Mesenchymal stem cell (in vitro differentiated cells and primary cell): Measurements from ENCODE around the gene MEGF11.

Experiments used
- DNase-seq: peaks from one replicate; pipeline ENCODE4 v3.0.0-alpha.2; 2013
- H2AFZ ChIP-seq: one replicate; pipeline ENCODE4 v1.6.1; 2013; ENCODE audit warnings: low read depth, mild to moderate bottlenecking, control low read depth, inconsistent platforms, low read length, moderate library complexity
- H2AK5ac ChIP-seq: 2 replicates; pipeline ENCODE4 v1.6.1; 2013; ENCODE audit warnings: low read length, moderate library complexity, mild to moderate bottlenecking, inconsistent platforms; ENCODE audit not compliant: severe bottlenecking
- H2BK120ac ChIP-seq: one replicate; pipeline ENCODE4 v1.6.1; 2013; ENCODE audit warnings: low read depth, mild to moderate bottlenecking, inconsistent platforms, low read length, moderate library complexity
- H2BK12ac ChIP-seq, 2 experiments: one replicate each; pipeline ENCODE4 v1.6.1; 2013; ENCODE audit warnings: inconsistent platforms in 2 of 2, low read length in 2 of 2, mild to moderate bottlenecking in 2 of 2, moderate library complexity in 2 of 2, control low read depth in 1 of 2
- H2BK15ac ChIP-seq: one replicate; pipeline ENCODE4 v1.6.1; 2013; ENCODE audit warnings: mild to moderate bottlenecking, low read depth, inconsistent platforms; ENCODE audit not compliant: poor library complexity, severe bottlenecking
- H2BK5ac ChIP-seq: 2 replicates; pipeline ENCODE4 v1.6.1; 2013; ENCODE audit warnings: low read depth, mild to moderate bottlenecking, low read length, control low read depth, inconsistent platforms; ENCODE audit not compliant: poor library complexity, severe bottlenecking
- H3K14ac ChIP-seq, 2 experiments: one replicate each; pipeline ENCODE4 v1.6.1; 2013; ENCODE audit warnings: inconsistent platforms in 2 of 2, low read length in 2 of 2, control low read depth in 1 of 2, mild to moderate bottlenecking in 1 of 2, moderate library complexity in 1 of 2
- H3K18ac ChIP-seq, 2 experiments: one replicate each; pipeline ENCODE4 v1.6.1; 2013; ENCODE audit warnings: inconsistent platforms in 2 of 2, low read length in 2 of 2, control low read depth in 1 of 2, low read depth in 1 of 2, mild to moderate bottlenecking in 1 of 2
- H3K23ac ChIP-seq, 2 experiments: one replicate each; pipeline ENCODE4 v1.6.1; 2013; ENCODE audit warnings: inconsistent platforms in 2 of 2, low read length in 2 of 2, mild to moderate bottlenecking in 2 of 2, moderate library complexity in 2 of 2, control low read depth in 1 of 2
- H3K27ac ChIP-seq: 2 replicates; pipeline ENCODE4 v1.5.1; 2013; ENCODE audit warnings: mild to moderate bottlenecking, moderate library complexity, low read length, control low read depth, inconsistent platforms; ENCODE audit not compliant: poor library complexity, severe bottlenecking
- H3K27me3 ChIP-seq, 2 experiments: 2 replicates each; pipeline versions ENCODE4 v1.6.1 to v1.7.0; 2013; ENCODE audit warnings: low read length in 2 of 2, mild to moderate bottlenecking in 2 of 2, moderate library complexity in 2 of 2, control low read depth in 1 of 2, inconsistent platforms in 1 of 2; ENCODE audit not compliant: control insufficient read depth in 1 of 2, insufficient read depth in 1 of 2
- H3K36me3 ChIP-seq, 2 experiments: 2 replicates each; pipeline versions ENCODE4 v1.6.1 to v1.7.0; 2013; ENCODE audit warnings: low read length in 2 of 2, control low read depth in 1 of 2, inconsistent platforms in 1 of 2, low read depth in 1 of 2, mild to moderate bottlenecking in 1 of 2; ENCODE audit not compliant: insufficient read depth in 2 of 2, control insufficient read depth in 1 of 2
- H3K4ac ChIP-seq, 2 experiments: one replicate each; pipeline ENCODE4 v1.6.1; 2013; ENCODE audit warnings: inconsistent platforms in 2 of 2, low read length in 2 of 2, mild to moderate bottlenecking in 2 of 2, moderate library complexity in 2 of 2, control low read depth in 1 of 2, low read depth in 1 of 2
- H3K4me1 ChIP-seq: 2 replicates; pipeline ENCODE4 v1.6.1; 2013; ENCODE audit warnings: low read depth, low read length, control low read depth; ENCODE audit not compliant: control insufficient read depth, insufficient read depth
- H3K4me2 ChIP-seq: 2 replicates; pipeline ENCODE4 v1.6.1; 2013; ENCODE audit warnings: low read length, mild to moderate bottlenecking, inconsistent platforms; ENCODE audit not compliant: poor library complexity, severe bottlenecking
- H3K4me3 ChIP-seq, 2 experiments: 2 replicates each; pipeline versions ENCODE4 v1.5.1 to v1.7.0; 2013; ENCODE audit warnings: low read length in 2 of 2, mild to moderate bottlenecking in 2 of 2, control low read depth in 1 of 2, low read depth in 1 of 2; ENCODE audit not compliant: insufficient read depth in 1 of 2
- H3K79me1 ChIP-seq: replicated peaks from 2 replicates; pipeline ENCODE4 v1.6.1; 2013; ENCODE audit warnings: mild to moderate bottlenecking, control low read depth, low read length, inconsistent platforms; ENCODE audit not compliant: poor library complexity, severe bottlenecking
- H3K9ac ChIP-seq: 2 replicates; pipeline ENCODE4 v1.7.0; 2013; ENCODE audit warnings: mild to moderate bottlenecking, low read length, moderate library complexity
- H3K9me3 ChIP-seq: 2 replicates; pipeline ENCODE4 v1.7.0; 2013; ENCODE audit warnings: mild to moderate bottlenecking, low read length; ENCODE audit not compliant: control insufficient read depth
- H4K8ac ChIP-seq: one replicate; pipeline ENCODE4 v1.6.1; 2013; ENCODE audit warnings: inconsistent platforms, mild to moderate bottlenecking, low read length, moderate library complexity
- H4K91ac ChIP-seq: one replicate; pipeline ENCODE4 v1.6.1; 2013; ENCODE audit warnings: mild to moderate bottlenecking, low read length, inconsistent platforms
- WGBS: methylation state at CpG from one replicate; pipeline ENCODE4 v1.1.7; 2013; ENCODE audit warnings: mixed read lengths; 5-methylcytosine and 5-hydroxymethylcytosine counted together

MEGF11 gene

GRCh38 chr15:66184936-66185790, 68.4 kb downstream of the MEGF11 start:
- WGBS = 77% methylated on average over 6 of the region's 8 CpGs
- H3K4me3 ChIP-seq = no peak overlapping the region
- no peaks in the 10 kb centered on the region for H3K36me3 ChIP-seq

GRCh38 chr15:66184492-66184891, 69.1 kb downstream of the MEGF11 start:
- Histone ChIP-seq H3K36me3 (no peaks in the 10 kb centered on the region), H3K4me3 (no peak overlapping the region), H3K27me3 (peaks cover 70 to 95% of the 10 kb centered on the region in 2 experiments), H2AFZ (no peak overlapping the region), H4K91ac (no peak overlapping the region), H3K9me3 (no peaks in the 10 kb centered on the region), H3K27ac (no peak overlapping the region), H2BK5ac (no peak overlapping the region), H4K8ac (no peak overlapping the region), H3K18ac (no peak overlapping the region), H2BK120ac (no peak overlapping the region), H3K79me1 (no peaks in the 10 kb centered on the region), H2BK12ac (no peak overlapping the region), H3K23ac (no peak overlapping the region), H3K4me1 (peaks cover 1% of the 10 kb centered on the region), H3K4me2 (no peak overlapping the region), H3K14ac (no peak overlapping the region), H2AK5ac (no peak overlapping the region), H2BK15ac (no peak overlapping the region), H3K9ac (no peak overlapping the region), H3K4ac (no peak overlapping the region)
- no peak for DNase-seq
- 77% methylated on average over 6 of the region's 6 CpGs for WGBS

More at GRCh38 chr15:66184936-66185790, 68.4 kb downstream of the MEGF11 start:
- H4K8ac ChIP-seq = no peak overlapping the region
- no peak overlapping the region for H3K4ac ChIP-seq
- no peak overlapping the region for H2AFZ ChIP-seq
- no peak overlapping the region for H3K27ac ChIP-seq
- no peak overlapping the region for H2BK5ac ChIP-seq
- no peaks in the 10 kb centered on the region for H3K9me3 ChIP-seq
- no peak overlapping the region for H3K18ac ChIP-seq
- no peak overlapping the region for H3K9ac ChIP-seq
- no peak overlapping the region for H2AK5ac ChIP-seq
- no peak overlapping the region for H2BK12ac ChIP-seq
- no peak overlapping the region for H3K4me2 ChIP-seq
- no peak overlapping the region for H2BK120ac ChIP-seq
- no peaks in the 10 kb centered on the region for H3K79me1 ChIP-seq
- H3K4me1 ChIP-seq = peaks cover 1% of the 10 kb centered on the region
- no peak overlapping the region for H3K23ac ChIP-seq
- H3K14ac ChIP-seq = no peak overlapping the region
- no peak overlapping the region for H4K91ac ChIP-seq
- H2BK15ac ChIP-seq = no peak overlapping the region
- peaks cover 65 to 95% of the 10 kb centered on the region in 2 experiments for H3K27me3 ChIP-seq
- DNase-seq = no peak

- Histone ChIP-seq H3K18ac (no peak overlapping the region), H4K91ac (no peak overlapping the region), H3K79me1 (no peaks in the 10 kb centered on the region), H3K4me1 (no peaks in the 10 kb centered on the region), H3K36me3 (no peaks in the 10 kb centered on the region), H3K4me2 (no peak overlapping the region), H2BK15ac (no peak overlapping the region), H3K27ac (no peak overlapping the region), H3K9ac (no peak overlapping the region), H3K14ac (no peak overlapping the region), H2AK5ac (no peak overlapping the region), H3K9me3 (no peaks in the 10 kb centered on the region), H3K4me3 (no peak overlapping the region), H2BK5ac (no peak overlapping the region), H2AFZ (no peak overlapping the region), H2BK12ac (no peak overlapping the region), H3K27me3 (peaks cover 77 to 99% of the 10 kb centered on the region in 2 experiments), H3K23ac (no peak overlapping the region), H3K4ac (no peak overlapping the region), H2BK120ac (no peak overlapping the region), H4K8ac (no peak overlapping the region)
- 64% methylated on average over 3 of the region's 7 CpGs for WGBS
- DNase-seq = no peak
Observed at GRCh38 chr15:66180531-66181097, 72.9 kb downstream of the MEGF11 start.

- Histone ChIP-seq H3K9ac (no peak overlapping the region), H3K4me1 (no peaks in the 10 kb centered on the region), H2BK15ac (no peak overlapping the region), H2AFZ (no peak overlapping the region), H3K23ac (no peak overlapping the region), H3K9me3 (no peaks in the 10 kb centered on the region), H3K4me3 (no peak overlapping the region), H3K18ac (no peak overlapping the region), H4K91ac (no peak overlapping the region), H4K8ac (no peak overlapping the region), H3K14ac (no peak overlapping the region), H2BK120ac (no peak overlapping the region), H2AK5ac (no peak overlapping the region), H3K4ac (no peak overlapping the region), H3K79me1 (no peaks in the 10 kb centered on the region), H3K36me3 (no peaks in the 10 kb centered on the region), H3K27ac (no peak overlapping the region), H3K4me2 (no peak overlapping the region), H2BK5ac (no peak overlapping the region), H2BK12ac (no peak overlapping the region), H3K27me3 (peaks cover 70 to 99% of the 10 kb centered on the region in 2 experiments)
- DNase-seq = no peak
- 51% methylated on average over 4 of the region's 4 CpGs for WGBS
Observed at GRCh38 chr15:66178531-66178910, 75.0 kb downstream of the MEGF11 start.
